ENCODE measurements around the gene STXBP2. TPM values are rescaled to one million over a fixed set of nuclear protein-coding genes. Genes with fewer than 3 reads are reported as not detected.
A peak's percentile ranks its signal among the peaks of the same experiment; 100 is the strongest.

STXBP2 gene
- total RNA-seq, 1 experiment from 2014 or later: 0.20 TPM

DNA sequence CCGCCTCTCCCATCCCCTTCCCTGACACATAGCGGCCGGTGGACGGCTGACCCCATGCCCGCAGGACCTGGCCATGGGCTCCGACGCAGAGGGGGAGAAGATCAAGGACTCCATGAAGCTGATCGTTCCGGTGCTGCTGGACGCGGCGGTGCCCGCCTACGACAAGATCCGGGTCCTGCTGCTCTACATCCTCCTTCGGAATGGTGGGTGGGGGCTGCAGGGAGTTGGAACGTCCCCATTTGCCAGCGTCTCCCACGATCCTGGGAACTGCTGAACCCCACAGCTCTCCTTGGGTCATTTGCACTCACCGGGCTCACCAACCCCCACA is 7.6 kb downstream of the STXBP2 start:
- DNase-seq (ENCODE audit: low spot score): no peak
- in situ Hi-C loops (cut with HindIII; ENCODE audit: low sequenced_read_pairs): no loop called here

GRCh38 chr19:7645163-7645562 is 8.3 kb downstream of the STXBP2 start:
- in situ Hi-C loops (cut with HindIII; ENCODE audit: low sequenced_read_pairs): no loop called here
- DNase-seq (ENCODE audit: low spot score): no peak

- no peak for DNase-seq (ENCODE audit: low spot score)
- in situ Hi-C loops (cut with HindIII; ENCODE audit: low sequenced_read_pairs): no loop called here
Measured at GRCh38 chr19:7645656-7646425, 8.9 kb downstream of the STXBP2 start.

DNA sequence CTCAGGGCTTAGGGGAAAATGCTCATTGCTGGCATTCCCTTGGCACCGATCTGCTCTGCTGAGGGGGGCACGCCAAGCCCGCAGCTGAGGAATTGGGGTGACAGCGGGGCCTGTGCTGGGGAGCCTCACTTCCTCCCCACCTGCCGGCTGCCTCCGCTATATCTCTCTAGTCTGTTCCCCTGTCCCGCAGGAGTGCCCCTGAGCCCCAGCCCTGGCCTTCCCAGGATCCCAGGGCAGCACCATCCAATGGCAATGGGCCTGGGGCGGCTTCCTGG is 9.5 kb downstream of the STXBP2 start:
- in situ Hi-C loops (cut with HindIII; ENCODE audit: low sequenced_read_pairs): no loop called here
- DNase-seq (ENCODE audit: low spot score): no peak

- no peak for DNase-seq (ENCODE audit: low spot score)
- in situ Hi-C loops (cut with HindIII; ENCODE audit: low sequenced_read_pairs): no loop called here
Measured at GRCh38 chr19:7647156-7647555, 10.2 kb downstream of the STXBP2 start.

DNA sequence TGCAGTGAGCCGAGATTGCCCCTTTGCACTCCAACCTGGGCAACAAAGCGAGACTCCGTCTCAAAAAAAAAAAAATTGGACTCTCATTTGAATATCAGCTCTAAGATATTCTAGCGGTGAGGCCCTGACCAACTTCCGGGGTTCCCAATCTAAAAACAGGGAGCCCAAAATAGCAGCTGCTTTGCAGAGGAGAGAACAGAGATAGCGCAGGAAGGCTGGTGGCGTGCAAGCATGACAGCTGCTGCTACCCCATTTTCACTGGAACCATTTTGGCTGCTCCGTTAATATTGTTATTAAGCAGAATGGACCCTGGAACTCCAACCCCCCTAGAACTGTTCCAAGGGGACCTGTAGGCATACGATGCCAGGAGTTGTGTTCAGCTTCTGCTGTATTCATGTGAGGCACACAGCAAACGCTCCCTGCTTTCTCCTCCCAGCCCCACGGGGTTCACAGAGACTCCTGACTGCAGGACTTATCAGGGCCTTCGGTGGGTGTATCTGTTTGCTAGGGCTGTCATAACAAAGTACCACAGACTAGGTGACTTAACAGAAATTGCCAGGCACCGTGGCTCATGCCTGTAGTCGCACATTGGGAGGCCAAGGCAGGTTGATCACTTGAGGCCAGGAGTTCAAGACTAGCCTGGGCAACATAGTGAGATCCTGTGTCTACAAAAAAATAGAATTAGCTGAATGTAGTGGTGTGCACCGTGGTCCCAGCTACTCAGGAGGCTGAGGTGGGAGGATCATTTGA is 11.5 kb downstream of the STXBP2 start:
- DNase-seq (ENCODE audit: low spot score): no peak
- in situ Hi-C loops (cut with HindIII; ENCODE audit: low sequenced_read_pairs): no loop called here

- DNase-seq (ENCODE audit: low spot score): no peak
- in situ Hi-C loops (cut with HindIII; ENCODE audit: low sequenced_read_pairs): no loop called here
Measured at GRCh38 chr19:7650148-7650547, 13.2 kb downstream of the STXBP2 start.

DNA sequence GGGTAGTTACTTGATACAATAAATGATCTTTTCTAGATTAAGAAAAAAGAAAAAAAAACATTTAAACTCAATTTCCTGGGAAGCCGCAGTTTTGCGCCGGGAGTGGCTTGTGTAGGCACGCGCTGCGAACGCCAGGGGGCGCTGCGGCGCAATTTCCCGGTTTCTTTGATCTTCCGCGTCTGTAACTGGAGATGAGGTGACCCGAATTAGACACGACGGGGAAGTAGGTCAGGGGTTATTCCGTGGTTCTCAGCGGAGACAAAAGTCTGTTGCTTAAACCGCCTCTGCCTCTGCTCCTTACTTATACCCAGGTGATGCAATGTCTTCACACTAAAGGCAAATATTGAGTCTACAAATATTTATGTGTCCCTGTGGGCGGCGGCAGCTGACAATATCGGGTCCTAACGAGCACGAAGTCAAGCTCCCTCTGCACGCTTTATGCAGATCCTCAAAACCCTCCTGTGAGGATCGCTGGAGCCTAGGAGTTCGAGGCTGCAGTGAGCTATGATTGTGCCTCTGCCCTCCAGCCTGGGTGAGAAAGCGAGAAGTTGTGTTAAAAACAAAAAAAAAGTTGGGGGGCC is 15.2 kb downstream of the STXBP2 start:
- peak; percentile 79 for DNase-seq (ENCODE audit: low spot score)
- in situ Hi-C loops (cut with HindIII; ENCODE audit: low sequenced_read_pairs): no loop called here

DNA sequence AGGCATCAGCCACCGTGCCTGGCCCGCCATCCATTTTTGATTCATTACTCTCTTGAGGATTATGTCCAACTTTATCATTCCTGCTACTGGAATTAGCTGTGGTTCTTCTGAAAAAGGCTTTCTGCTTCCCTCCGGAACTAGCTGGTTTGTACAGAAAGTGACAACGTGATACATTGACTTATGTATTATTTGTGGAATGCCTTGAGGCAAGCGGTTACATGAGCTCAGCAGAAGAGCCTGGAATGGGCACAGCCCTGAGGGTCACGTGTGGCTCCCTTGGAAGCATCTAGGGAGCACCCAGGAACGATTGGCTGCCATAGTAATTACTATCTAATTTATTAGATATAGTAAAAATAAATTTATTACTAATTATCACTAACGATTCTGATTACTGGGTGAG is 17.5 kb downstream of the STXBP2 start:
- DNase-seq (ENCODE audit: low spot score): no peak
- in situ Hi-C loops (cut with HindIII; ENCODE audit: low sequenced_read_pairs): no loop called here

DNA sequence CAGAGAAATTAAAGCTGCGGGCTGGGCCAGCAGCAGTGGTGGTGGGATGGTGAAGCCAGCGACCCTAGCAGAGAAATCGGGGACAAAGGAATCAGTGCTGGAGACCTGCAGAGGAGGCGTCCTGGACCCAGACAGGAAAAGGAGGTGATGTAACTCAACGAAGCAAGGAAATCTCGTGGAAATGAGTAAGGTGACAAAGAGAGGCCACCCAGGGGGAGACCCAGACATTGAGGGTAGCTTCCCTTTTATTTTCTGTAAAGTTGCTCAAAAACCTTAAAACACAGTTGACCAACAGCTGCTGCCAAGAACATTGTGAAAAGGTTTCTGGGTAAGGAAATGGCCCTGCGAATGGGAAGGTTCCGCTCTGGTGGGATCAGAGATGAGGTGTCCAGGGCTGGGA is 18.7 kb downstream of the STXBP2 start:
- in situ Hi-C loops (cut with HindIII; ENCODE audit: low sequenced_read_pairs): no loop called here
- DNase-seq (ENCODE audit: low spot score): no peak

GRCh38 chr19:7657131-7657751 is 20.3 kb downstream of the STXBP2 start:
- no peak for DNase-seq (ENCODE audit: low spot score)
- in situ Hi-C loops (cut with HindIII; ENCODE audit: low sequenced_read_pairs): no loop called here

DNA sequence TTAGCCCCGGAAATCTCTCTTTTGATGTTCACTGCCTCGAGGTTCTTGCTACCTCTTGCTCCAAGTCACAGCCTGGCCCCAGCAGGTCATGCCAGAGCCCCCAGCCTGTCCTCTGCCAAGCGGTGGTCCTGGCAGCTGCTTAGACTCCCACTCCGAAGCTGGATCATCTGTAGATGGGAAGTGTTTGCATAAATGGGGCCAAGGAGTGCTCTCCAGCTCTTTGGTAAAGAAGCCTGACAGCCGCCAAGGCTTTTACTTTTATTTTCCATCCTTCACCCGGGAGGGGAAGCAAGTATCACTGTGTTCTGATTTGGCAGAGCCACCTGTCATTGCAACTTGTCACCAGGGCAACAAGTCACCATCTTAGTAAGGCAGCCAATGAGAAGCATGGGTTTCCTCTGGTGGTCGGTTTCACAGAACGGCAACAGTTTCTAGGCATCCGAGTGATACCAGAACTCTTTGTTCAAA is 21.3 kb downstream of the STXBP2 start:
- in situ Hi-C loops (cut with HindIII; ENCODE audit: low sequenced_read_pairs): no loop called here
- DNase-seq (ENCODE audit: low spot score): no peak

- in situ Hi-C loops (cut with HindIII; ENCODE audit: low sequenced_read_pairs): no loop called here
- DNase-seq (ENCODE audit: low spot score): no peak
Measured at GRCh38 chr19:7661744-7662538, 25.0 kb downstream of the STXBP2 start.

- no peak for DNase-seq (ENCODE audit: low spot score)
- in situ Hi-C loops (cut with HindIII; ENCODE audit: low sequenced_read_pairs): no loop called here
Measured at GRCh38 chr19:7662657-7663056, 25.7 kb downstream of the STXBP2 start.

GRCh38 chr19:7663706-7664105 is 26.8 kb downstream of the STXBP2 start:
- in situ Hi-C loops (cut with HindIII; ENCODE audit: low sequenced_read_pairs): no loop called here
- no peak for DNase-seq (ENCODE audit: low spot score)

GRCh38 chr19:7665076-7665475 is 28.2 kb downstream of the STXBP2 start:
- in situ Hi-C loops (cut with HindIII; ENCODE audit: low sequenced_read_pairs): no loop called here
- DNase-seq (ENCODE audit: low spot score): no peak

DNA sequence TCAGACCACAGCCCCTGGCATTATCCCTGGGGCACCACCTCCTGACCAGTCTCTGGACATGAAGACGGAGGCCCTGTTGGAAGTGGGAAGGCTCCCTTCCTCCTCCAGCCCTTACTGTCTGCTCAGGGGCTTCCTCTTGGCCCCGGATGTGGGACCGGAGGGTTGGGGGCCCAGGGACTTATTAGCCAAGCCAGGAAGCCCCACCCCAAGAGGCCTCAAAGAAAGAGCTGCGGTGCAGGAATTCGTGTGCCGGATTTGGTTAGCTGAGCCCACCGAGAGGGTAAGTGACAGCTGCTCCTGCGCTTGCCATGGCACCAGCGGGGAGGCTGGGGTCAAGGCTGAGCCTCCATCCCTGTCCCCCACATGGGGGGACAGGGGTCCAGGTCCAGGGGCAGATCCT is 31.9 kb downstream of the STXBP2 start, which contains the start of gene RETN:
Gene RETN (plus strand): TSS at position 208 of the 400 bp plus-strand sequence. CDS start 278 bp downstream, outside the sequence.
- in situ Hi-C loops (cut with HindIII; ENCODE audit: low sequenced_read_pairs): no loop called here
- DNase-seq (ENCODE audit: low spot score): no peak

GRCh38 chr19:7669641-7670040 is 32.7 kb downstream of the STXBP2 start:
- in situ Hi-C loops (cut with HindIII; ENCODE audit: low sequenced_read_pairs): no loop called here
- no peak for DNase-seq (ENCODE audit: low spot score)

DNA sequence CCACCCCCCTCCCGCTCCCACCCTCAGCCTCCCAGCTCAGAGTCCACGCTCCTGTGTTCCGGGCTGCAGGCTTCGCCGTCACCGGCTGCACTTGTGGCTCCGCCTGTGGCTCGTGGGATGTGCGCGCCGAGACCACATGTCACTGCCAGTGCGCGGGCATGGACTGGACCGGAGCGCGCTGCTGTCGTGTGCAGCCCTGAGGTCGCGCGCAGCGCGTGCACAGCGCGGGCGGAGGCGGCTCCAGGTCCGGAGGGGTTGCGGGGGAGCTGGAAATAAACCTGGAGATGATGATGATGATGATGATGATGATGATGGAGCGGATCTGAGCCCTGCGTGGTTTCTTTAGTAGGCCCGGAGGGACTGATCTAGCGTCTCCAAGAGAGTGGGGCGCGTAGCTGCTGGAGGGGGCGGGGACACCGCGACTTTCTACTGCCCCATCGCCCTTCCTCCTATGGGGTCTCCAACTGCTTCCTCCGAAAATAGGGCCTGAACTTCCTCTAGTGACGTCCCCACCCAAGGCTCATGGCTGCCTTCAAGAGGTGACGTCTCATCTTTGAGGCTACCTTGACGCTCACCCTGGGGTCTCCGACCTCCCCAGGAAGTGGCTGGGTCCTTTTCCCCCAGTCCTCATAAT is 33.4 kb downstream of the STXBP2 start:
- in situ Hi-C loops (cut with HindIII; ENCODE audit: low sequenced_read_pairs): no loop called here
- no peak for DNase-seq (ENCODE audit: low spot score)

Data from G401 (cell line).